HCT116 (cell line): ENCODE data around the gene TMTC1.

Experiments used
- EZH2 ChIP-seq: fragments of 200-600 bp; sonication (generic); IDR thresholded peaks from 2 replicates; pipeline ENCODE4 v1.6.1; 2017; ENCODE audit warnings: antibody characterized with exemption, mixed run types
- EZH2phosphoT487 ChIP-seq: fragments of 200-600 bp; IDR thresholded peaks from 2 replicates; pipeline ENCODE4 v1.6.1; 2018; ENCODE audit warnings: antibody characterized with exemption, borderline replicate concordance
- POLR2A ChIP-seq: IDR thresholded peaks from 2 replicates; pipeline ENCODE4 v1.7.0; 2011; ENCODE audit warnings: borderline replicate concordance; ENCODE audit not compliant: insufficient read depth, insufficient read length; ENCODE audit errors: extremely low read depth
- POLR2AphosphoS5 ChIP-seq: IDR thresholded peaks from 2 replicates; pipeline ENCODE4 v1.6.1; 2011; ENCODE audit warnings: mild to moderate bottlenecking, low read depth, low read length, moderate library complexity
- RAD21 ChIP-seq: IDR thresholded peaks from 2 replicates; pipeline ENCODE4 v1.6.1; 2012; ENCODE audit warnings: low read depth, mild to moderate bottlenecking
- SP1 ChIP-seq: IDR thresholded peaks from 2 replicates; pipeline ENCODE4 v1.6.1; 2012; ENCODE audit warnings: low read depth
- TCF7L2 ChIP-seq: IDR thresholded peaks from 2 replicates; pipeline ENCODE4 v1.7.0; 2011; ENCODE audit warnings: borderline replicate concordance, inconsistent platforms; ENCODE audit not compliant: insufficient read depth, insufficient read length; ENCODE audit errors: extremely low read depth
- YY1 ChIP-seq: IDR thresholded peaks from 2 replicates; pipeline ENCODE4 v1.6.1; 2011; ENCODE audit warnings: low read length, low read depth, moderate library complexity, mild to moderate bottlenecking; ENCODE audit not compliant: insufficient replicate concordance; ENCODE audit errors: extremely low read depth
- ZBTB33 ChIP-seq: IDR thresholded peaks from 2 replicates; pipeline ENCODE4 v1.6.1; 2011; ENCODE audit warnings: mild to moderate bottlenecking, low read length, moderate library complexity; ENCODE audit not compliant: insufficient replicate concordance; ENCODE audit errors: extremely low read depth
- ZNF274 ChIP-seq: fragments of 200-500 bp; sonication (Bioruptor generic); IDR thresholded peaks from 2 replicates; pipeline ENCODE4 v1.6.1; 2014; ENCODE audit warnings: mild to moderate bottlenecking, low read depth, low read length, inconsistent platforms
- TF ChIP-seq, protein P1 (sequence below), 3 experiments: fragments of 200-600 bp in 1 of 3; sonication (generic) in 1 of 3; IDR thresholded peaks in 2 of 3; conservative IDR thresholded peaks in 1 of 3; 2 replicates each; pipeline ENCODE4 v1.5.1; 2012 to 2017; ENCODE audit warnings: low read depth in 2 of 3, low read length in 2 of 3, antibody characterized with exemption in 1 of 3, borderline replicate concordance in 1 of 3, control low read depth in 1 of 3, mild to moderate bottlenecking in 1 of 3, mixed read lengths in 1 of 3, mixed run types in 1 of 3, moderate library complexity in 1 of 3; ENCODE audit not compliant: insufficient read depth in 1 of 3

- TF ChIP-seq EZH2 (no peak), RAD21 (no peak), POLR2AphosphoS5 (no peak), POLR2A (no peak), ZBTB33 (no peak), YY1 (no peak), SP1 (no peak), TCF7L2 (no peak), ZNF274 (no peak), EZH2phosphoT487 (no peak)
- TF ChIP-seq, protein P1, sequence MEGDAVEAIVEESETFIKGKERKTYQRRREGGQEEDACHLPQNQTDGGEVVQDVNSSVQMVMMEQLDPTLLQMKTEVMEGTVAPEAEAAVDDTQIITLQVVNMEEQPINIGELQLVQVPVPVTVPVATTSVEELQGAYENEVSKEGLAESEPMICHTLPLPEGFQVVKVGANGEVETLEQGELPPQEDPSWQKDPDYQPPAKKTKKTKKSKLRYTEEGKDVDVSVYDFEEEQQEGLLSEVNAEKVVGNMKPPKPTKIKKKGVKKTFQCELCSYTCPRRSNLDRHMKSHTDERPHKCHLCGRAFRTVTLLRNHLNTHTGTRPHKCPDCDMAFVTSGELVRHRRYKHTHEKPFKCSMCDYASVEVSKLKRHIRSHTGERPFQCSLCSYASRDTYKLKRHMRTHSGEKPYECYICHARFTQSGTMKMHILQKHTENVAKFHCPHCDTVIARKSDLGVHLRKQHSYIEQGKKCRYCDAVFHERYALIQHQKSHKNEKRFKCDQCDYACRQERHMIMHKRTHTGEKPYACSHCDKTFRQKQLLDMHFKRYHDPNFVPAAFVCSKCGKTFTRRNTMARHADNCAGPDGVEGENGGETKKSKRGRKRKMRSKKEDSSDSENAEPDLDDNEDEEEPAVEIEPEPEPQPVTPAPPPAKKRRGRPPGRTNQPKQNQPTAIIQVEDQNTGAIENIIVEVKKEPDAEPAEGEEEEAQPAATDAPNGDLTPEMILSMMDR (IDR thresholded peaks at IDR 0.05 in 2 of 3, conservative IDR thresholded peaks at IDR 0.05 in 1 of 3; ENCODE audit: borderline replicate concordance in 1 of 3, insufficient read depth in 1 of 3, low read depth in 2 of 3, low read length in 2 of 3): no peak
These were observed 46.1 kb downstream of the TMTC1 start for GRCh38 chr12:29737644-29738043.
